Hepatocyte (in vitro differentiated cells): ENCODE measurements around the gene PDIA5.

Experiments
- CTCF ChIP-seq: fragments of 200-600 bp; sonication (generic); IDR thresholded peaks from 2 replicates; pipeline ENCODE4 v1.5.1; 2016; ENCODE audit warnings: antibody characterized with exemption, mild to moderate bottlenecking; ENCODE audit not compliant: poor library complexity
- EZH2phosphoT487 ChIP-seq: fragments of 200-600 bp; sonication (generic); IDR thresholded peaks from one replicate; pipeline ENCODE4 v1.6.1; 2018; ENCODE audit warnings: antibody characterized with exemption, mild to moderate bottlenecking, low read depth, moderate library complexity; ENCODE audit not compliant: unreplicated experiment, severe bottlenecking

DNA sequence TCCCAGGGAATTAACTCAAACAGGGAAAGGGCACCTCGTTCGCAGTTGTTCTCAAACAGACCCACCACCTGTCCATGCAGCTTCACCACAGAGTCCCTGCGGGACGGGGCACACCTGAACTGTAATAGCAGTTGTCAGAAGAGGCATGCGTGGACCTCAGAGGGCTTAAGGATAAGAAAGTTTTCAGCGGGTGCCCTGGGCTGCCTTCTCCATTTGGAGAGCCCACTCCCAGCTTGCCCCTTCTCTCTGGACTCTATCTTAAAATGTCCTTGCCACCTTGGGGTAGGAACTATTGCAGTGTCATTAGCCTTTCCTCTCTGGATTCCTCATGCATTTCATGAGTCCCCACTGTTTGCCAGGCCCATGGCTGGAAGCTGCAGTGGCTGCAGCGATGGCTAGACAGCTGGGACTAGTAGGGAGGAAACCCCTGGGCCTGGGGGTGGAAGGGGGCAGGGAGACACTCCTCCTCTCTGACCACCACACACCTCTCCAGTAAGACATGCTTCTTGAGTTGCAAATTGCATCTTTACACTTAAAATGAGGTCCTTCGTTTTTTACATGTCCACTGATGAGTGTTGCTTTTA lies 33.5 kb downstream of the PDIA5 start:
- no peak for TF ChIP-seq CTCF
- no peak for TF ChIP-seq EZH2phosphoT487
